ENCODE data around the gene CDKAL1.

- no peak for TF ChIP-seq SUZ12 (IDR thresholded peaks at IDR 0.05; ENCODE audit: low read length)
- TF ChIP-seq SIX5 (IDR thresholded peaks at IDR 0.05; ENCODE audit: low read depth, low read length) = no peak
- TF ChIP-seq ZNF274 (IDR thresholded peaks at IDR 0.05; ENCODE audit: borderline replicate concordance, extremely low read depth, low read length) = no peak
- TF ChIP-seq TBP (IDR thresholded peaks at IDR 0.05; ENCODE audit: low read depth, low read length) = no peak
- no peak for TF ChIP-seq POLR2A (IDR thresholded peaks at IDR 0.05; ENCODE audit: control extremely low read depth in 1 of 2, low read depth in 2 of 2, low read length in 2 of 2)
- TF ChIP-seq, protein P1, sequence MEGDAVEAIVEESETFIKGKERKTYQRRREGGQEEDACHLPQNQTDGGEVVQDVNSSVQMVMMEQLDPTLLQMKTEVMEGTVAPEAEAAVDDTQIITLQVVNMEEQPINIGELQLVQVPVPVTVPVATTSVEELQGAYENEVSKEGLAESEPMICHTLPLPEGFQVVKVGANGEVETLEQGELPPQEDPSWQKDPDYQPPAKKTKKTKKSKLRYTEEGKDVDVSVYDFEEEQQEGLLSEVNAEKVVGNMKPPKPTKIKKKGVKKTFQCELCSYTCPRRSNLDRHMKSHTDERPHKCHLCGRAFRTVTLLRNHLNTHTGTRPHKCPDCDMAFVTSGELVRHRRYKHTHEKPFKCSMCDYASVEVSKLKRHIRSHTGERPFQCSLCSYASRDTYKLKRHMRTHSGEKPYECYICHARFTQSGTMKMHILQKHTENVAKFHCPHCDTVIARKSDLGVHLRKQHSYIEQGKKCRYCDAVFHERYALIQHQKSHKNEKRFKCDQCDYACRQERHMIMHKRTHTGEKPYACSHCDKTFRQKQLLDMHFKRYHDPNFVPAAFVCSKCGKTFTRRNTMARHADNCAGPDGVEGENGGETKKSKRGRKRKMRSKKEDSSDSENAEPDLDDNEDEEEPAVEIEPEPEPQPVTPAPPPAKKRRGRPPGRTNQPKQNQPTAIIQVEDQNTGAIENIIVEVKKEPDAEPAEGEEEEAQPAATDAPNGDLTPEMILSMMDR (IDR thresholded peaks at IDR 0.05; ENCODE audit: control extremely low read depth in 1 of 3, insufficient read depth in 1 of 3, low read depth in 1 of 3, low read length in 3 of 3) = no peak
- TF ChIP-seq EP300 (IDR thresholded peaks at IDR 0.05; ENCODE audit: borderline replicate concordance in 1 of 2, low read depth in 2 of 2, low read length in 2 of 2) = no peak
- no peak for TF ChIP-seq EZH2 (IDR thresholded peaks at IDR 0.05; ENCODE audit: low read depth, low read length, severe bottlenecking)
- TF ChIP-seq NANOG (IDR thresholded peaks at IDR 0.05; ENCODE audit: insufficient read depth, low read depth, low read length, poor library complexity, severe bottlenecking) = no peak
- no peak for TF ChIP-seq RBBP5 (IDR thresholded peaks at IDR 0.05; ENCODE audit: borderline replicate concordance, low read depth, low read length)
- no peak for TF ChIP-seq MAX (IDR thresholded peaks at IDR 0.05)
Observed at GRCh38 chr6:21198032-21198640, 663.9 kb downstream of the CDKAL1 start.

Data from H1 (cell line).